HG02884 (cell line): ENCODE measurements around the gene UBE2S.
"Not testable (repeated sequence)": the region's sequence is repeated elsewhere in the genome, so short reads cannot be mapped to it uniquely, and the experiment has no call there.

Experiments
- ATAC-seq: cut with Tn5 transposase; IDR thresholded peaks from one replicate; pipeline ENCODE4 v1.9.1; 2021; ENCODE audit warnings: mild to moderate bottlenecking, moderate library complexity; ENCODE audit not compliant: unreplicated experiment

UBE2S gene

DNA sequence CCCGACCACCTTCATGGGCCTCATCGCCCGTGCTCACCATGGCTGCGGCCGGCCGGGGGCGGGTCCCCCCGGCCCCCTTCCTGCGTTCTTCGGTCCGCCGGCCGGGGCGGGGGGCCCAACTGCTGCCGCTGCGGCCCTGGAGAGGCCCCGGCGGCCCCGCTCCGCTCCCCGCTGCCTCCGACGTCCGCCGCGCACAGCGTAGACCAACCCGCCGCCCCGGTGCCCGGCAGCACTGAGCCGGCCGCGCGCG lies at the start of gene UBE2S:
TSS of gene UBE2S (minus strand) at position 239 of the 250 bp plus-strand sequence. CDS start at position 40, 199 bp downstream.
- not testable (repeated sequence) for ATAC-seq

DNA sequence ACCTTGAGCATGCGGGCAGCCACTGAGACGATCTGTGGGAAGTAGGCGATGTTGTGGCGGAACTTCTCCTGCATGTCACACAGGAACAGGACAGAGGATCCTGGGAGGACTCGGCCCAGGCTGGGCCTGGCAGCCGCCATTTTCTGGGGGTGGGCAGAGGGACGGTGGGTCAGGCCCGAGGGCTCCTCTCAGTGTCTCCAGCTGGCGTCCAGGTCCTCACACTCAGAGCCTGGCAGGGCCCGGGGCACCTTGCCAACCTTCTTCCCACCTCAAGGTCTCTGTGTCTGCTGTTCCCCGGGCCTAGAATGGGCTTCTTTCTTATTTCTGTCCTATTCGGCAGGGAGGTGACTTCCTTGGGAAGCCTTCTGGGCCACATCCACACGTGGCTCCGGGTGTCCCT lies 48.8 kb upstream of the UBE2S start:
- no peak for ATAC-seq

DNA sequence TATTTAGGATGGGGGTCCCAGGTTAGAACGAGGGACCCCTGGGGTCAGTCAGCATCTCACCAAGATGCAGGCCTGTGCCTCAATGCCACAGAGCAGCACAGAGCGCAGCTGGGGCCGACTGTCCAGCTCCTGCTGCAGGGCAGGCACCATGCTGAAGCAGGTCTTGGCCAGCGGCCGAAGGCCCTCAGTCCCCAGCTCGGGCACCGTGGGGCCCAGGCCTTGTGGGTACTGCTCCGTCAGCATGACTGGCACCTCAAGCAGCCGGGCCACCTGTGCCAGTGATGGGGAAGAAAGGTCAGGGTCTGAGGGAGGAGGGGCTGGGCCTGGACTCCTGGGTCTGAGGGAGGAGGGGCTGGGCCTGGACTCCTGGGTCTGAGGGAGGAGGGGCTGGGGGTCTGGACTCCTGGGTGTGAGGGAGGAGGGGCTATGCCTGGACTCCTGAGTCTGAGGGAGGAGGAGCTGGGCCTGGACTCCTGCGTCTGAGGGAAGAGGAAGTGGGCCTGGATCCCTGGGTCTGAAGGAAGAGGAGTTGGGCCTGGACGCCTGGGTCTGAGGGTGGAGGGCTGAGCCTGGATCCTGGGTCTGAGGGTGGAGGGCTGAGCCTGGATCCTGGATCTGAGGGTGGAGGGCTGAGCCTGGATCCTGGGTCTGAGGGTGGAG lies 48.1 kb upstream of the UBE2S start:
- no peak for ATAC-seq

DNA sequence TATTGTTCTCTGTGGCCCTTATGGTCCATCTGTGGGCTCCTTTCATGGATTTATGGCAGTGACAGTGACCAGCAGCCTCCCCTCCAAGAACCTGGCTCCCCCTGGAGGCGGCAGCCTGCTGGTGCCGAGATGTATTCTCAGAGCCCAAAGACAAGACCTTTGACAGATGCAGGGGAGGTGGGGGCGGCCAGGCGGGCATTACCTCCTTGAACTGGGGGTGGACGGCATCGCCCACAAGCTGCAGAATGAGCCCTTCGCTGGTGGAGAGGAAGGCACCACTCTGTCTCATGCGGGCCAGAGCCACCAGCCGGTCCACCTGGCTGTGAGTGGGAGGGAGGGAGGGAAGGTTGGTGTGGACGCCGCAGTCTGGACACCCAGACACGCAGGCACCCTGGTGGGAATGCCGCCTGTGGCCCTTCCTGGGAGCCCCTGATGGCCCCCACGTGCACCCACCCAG lies 47.2 kb upstream of the UBE2S start:
- no peak for ATAC-seq

DNA sequence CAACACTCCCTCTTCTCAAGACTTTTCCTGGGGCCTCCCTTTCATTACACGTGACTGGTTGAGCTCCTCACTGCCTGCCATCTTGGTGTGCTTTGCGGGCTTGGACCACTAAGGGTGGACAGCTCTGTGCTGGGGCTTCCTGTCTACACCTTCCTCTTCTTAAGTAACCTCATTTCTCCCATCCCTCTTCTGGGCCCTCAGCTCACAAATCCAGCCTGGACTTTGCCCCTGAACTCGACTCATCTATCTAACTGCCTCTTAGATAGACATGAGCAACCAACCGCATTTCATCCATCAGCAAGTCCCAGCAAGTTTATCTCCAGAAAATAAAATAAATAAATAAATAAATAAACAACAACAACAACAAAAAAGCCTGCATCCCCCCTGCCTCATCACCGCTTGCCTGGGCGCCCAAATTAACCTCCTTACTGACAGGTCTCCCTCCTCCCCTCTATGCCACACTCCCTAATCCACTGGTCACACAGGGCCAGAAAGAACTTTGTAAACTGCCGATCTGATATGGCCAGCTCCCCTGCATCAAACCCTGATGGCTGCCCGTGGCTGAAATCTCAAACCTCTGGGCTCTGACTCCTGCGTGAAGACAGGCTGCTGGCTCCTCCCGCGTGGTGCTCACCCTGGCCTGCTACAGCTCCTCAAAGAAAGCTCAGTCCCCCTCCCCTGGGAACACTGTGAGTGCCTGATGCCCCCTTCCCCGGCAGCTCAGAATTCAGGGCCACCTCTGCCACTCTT lies 46.1 kb upstream of the UBE2S start:
- ATAC-seq, result no peak

DNA sequence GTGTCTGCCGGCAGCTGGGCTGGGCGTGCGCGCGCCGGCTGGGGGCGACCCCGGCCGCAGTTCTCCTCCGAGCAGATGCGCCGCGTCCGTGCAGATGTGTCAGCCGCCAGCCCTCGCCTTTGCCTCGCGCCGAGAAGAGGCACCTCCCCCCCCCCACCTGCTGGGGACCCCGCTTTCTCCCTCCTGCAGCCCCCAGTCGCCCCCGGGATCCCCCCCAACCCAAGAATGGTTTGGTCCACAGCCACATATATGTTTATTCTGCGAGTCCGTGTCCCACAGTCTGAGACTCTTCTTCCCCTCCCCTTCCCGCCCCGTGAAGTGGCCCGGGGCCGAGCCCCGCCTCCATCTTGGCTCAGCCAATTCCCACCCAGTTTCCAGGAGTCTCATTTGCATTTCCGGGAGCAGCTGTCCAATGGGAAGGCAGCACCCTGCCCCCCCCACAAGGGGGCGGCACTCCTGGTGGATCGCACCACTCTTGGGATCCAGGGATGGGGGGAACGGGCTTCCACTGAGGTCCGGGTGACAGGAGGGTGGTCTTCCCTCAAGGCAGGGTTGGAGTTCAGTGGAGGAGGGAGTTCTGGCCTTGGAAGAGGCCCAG lies 45.3 kb upstream of the UBE2S start:
- ATAC-seq, result no peak

DNA sequence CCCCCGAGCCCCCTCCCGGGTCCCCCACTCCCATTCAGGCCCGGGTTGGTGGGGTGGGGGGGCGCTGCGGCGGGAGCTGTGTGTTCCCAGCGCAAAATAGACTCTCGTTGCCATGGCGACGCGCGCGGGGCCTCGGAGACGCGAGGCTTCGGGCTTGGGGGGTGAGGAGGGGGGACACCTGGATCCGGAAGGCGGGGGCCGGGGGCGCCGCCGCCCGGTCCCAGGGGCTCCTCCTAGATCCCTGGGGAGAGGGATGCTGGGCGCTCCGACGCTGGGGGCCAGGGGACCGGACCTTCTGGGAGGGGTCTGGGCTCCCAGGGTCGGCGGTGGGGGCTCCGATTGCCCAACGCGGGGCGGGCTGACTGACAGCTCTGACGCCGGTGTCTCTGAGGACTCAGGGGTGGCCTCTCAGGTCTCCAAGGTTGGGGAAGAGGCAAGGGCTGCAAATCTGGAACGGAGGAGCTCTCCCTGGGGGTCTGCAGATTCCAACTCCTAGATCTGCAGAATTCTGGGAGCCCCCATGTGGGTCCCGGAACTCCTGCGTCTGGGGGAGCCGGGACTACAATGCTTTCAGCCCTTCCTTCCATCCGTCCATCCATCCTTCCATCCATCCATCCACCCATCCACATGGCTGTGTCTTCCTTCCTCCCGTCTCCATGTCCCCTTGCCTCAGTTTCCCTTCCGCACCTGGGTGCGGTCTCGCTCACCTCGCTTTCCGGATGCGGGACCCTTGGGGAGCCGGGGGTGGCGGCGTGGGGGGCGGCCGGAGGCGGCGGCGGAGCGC lies 44.6 kb upstream of the UBE2S start:
- no peak for ATAC-seq

DNA sequence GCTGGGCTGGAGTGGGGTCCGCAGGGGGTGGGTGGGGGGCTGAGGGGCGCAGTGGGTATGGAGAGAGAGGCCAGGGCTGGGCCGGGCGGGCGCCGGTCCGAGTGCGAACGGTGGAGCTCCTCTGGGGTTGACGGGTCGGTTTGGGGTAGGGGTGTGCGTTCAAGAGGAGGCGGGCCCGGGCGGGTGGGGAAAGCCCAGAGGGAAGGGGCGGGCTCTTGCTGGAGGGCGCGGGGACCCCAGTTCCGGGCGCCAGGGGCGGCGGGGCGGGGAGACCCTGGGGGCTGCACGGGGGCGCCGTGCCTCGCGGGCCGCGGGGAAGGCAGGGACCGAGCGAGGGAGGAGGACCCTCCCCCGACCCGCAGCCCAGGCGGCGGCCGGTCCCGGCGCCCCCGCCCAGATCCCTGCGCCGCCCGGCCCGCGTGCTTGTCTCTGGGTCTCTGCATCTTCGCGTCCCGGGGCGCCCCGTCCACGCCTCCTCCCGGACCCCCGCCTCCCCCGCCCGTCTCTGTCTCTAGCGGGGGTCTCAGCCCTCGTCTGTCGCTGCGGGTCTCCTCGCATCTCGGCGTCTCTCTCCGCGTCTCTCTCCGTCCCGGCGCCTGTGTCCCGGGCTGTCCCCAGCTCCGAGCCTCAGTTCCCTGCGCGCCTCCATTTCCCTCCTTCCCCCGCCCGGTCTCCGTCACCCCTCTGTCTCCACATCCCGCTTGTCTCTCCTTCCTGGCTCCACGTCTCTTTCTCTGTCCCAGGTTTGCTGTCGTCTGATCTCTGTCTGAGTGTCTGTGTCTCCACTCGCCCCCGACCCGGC lies 43.8 kb upstream of the UBE2S start:
- ATAC-seq, result no peak

DNA sequence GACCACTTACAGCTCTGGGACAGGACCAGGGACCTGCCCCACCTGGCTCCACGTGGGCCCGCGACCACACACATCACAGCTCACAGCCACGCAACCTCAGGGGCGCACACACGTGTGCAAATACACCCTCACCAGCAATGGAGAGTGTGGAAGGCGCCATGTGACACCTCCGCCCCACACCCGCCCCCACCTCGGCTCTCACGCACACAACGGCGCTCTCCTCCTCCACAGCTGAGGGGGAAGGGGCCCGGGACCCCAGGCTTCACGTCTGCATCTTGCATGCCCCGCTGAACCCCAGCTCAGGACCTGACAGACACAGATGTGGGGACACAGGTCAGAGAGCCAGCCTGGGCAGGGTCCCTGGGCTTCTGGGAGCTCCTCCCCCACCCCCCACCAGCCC lies 41.9 kb upstream of the UBE2S start:
- ATAC-seq, result no peak

DNA sequence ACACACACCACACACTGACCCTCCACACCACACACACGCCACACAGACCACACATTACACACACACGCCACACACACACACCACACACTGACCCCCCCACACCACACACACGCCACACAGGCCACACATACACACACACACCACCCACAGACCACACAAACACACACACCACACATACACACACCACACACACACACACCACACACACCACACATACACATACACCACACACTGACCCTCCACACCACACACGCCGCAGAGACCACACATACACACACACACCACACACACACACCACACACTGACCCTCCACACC lies 40.5 kb upstream of the UBE2S start:
- not testable (repeated sequence) for ATAC-seq

DNA sequence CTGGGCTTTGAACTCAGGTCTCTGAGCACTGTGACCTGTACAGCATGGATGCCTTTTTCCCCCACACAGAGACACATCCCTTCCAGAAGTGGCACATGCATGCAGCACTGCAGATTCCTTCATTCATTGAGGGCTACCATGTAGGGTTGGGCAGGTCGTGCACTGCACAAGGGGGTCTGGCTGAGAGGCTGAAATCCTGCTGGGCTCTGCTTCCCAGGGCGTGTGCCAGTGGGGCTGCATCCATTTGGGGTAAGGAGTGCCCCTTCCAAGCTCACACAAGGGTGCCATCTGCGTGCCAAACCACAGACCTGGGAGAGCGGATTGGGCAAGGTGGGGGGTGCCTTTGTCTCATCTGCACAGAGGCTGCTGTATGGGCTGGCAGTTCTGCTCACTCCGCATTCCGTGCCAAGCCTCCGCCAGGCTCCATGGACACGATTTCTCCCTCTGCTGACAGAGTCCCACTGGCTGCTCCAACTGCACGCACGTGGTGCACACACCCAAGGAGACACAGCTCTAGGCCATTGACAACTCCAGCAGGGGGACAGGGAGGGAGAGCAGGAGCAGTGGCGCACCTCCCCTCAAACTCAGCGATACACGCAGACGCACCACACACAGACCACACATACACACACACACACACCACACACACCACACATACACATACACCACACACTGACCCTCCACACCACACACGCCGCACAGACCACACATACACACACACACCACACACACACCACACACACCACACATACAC lies 40.0 kb upstream of the UBE2S start:
- ATAC-seq, result no peak

DNA sequence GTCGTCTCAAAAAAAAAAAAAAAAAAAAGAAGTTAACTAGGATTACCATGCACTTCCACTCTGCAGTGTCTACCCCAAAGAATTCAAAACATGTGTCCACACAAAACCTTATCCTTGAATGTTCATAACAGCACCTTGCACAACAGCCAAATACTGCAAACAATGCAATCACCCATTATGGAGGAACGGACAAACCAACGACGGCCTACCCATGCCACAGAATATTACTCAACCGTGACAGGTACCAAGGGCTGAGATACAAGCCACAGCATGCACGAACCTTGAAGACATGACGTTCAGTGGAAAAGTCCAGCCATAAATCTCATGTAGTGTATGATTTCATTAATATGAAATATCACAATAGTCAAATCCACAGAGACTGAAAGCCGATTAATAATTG lies 38.5 kb upstream of the UBE2S start:
- no peak for ATAC-seq

DNA sequence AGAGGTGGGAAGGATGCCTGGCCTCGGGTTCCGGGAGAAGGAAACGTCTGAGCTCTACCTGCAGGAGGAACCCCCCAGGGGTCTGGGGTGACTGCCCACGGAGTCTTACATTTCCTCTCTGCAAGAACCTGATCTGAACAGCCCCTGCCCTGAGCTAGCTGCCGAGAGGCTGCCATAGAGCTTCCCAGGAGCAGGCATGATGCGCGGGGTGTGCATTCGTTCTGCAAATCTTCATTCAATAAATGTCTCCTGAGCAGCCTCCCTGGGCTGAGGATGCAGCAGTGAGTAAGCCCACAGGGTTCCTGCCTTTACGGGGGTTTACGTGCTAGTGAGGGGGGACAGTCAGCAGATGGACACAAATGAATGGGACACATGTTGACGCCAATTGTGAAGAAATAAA lies 37.1 kb upstream of the UBE2S start:
- ATAC-seq, result no peak

DNA sequence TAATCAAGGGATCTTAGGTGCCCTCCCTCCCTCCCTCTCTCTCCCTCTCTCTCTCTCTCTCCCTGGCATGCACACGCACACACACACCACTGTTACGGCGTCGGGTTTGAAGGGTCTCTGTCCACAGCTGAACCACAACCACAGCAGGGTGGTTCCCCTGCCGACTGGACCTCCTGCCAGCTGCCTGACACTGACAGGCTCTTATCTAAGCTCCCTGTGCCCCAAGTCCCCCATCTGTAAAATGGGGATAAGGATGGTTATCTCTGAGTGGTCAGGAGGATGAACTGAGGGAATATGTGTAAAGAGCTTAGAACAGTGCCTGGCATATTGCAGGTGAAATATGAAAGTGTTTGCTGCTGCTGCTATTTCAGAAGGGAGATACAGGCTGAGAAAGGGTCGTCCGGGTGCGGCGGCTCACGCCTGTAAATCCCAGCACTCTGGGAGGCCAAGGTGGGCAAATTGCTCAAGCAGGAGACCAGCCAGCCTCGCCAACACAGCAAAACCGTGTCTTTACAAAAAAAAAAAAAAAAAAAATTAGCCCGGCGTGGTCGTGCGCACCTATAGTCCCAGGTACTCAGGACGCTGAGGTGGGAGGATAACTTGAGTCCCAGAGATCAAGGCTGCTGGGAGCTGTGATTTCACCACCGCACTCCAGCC lies 36.4 kb upstream of the UBE2S start:
- ATAC-seq, result no peak

DNA sequence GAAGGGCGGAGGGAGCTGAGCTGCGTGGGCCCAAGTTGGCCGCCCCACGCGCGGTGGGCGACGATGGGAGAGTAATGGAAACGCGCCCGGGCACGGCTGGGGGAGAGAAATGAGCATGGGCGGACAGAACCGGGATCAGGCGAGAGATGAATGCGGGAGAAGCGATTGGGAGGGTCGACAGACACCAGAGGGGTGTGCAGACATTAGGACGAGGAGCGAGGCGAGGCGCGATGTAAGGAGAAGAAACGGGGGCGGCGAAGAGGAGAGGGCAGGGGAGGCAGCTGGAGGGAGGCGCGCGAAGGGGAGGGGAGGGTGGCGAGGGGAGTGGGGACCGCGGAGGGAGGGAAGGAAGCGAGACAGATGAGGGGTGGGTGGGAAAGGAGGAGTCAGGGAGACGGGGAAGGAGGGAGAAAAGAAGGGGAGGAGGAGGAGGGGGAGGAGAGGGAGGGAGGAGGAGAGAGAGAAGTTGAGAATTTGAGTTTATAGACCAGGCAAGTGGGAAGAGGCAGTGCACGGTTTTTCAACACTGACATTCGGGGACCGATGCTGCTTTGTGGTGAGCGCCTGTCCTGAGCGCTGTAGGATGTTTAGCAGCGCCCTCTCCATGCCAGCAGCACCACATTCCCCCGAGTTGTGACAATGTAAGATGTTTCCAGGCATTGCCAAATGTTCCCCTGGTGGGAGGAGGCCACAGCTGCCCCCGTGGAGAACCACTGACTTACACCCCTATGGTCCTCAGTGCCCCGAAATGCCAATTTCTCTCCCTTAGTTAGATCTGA lies 35.6 kb upstream of the UBE2S start, which contains the start of gene SHISA7:
TSS of gene SHISA7 (minus strand) at position 256 of the 779 bp plus-strand sequence. CDS start 437 bp downstream, outside the sequence.
- no peak for ATAC-seq

DNA sequence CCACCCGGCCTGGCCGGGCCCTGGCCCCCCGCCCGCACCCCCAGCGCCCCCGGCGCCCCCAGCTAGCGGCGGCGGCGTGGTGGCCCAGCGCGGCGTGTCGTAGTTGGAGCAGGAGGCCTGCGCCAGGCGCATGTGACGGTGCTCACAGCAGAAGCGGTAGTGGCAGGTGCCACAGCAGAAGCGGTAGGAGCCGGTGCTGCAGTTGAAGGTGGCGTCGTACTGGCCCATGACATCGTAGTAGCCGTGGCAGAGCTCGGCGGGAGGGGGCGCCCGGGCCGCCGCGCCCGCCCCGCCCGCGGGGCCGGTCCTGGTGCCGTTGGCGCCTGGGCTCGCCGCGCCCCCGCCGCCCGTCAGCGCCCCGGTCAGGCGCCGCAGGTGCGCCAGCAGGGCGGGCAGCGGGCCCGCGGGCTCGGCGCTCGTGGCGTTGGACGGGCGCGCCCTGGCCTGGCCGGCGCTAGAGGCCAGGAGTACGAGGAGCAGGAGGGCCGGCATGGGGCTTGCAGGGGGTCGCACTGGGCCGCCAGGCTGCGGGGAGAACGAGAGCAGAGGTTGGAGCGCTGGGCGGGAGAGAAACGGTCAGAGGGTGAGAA lies 34.9 kb upstream of the UBE2S start:
- no peak for ATAC-seq

DNA sequence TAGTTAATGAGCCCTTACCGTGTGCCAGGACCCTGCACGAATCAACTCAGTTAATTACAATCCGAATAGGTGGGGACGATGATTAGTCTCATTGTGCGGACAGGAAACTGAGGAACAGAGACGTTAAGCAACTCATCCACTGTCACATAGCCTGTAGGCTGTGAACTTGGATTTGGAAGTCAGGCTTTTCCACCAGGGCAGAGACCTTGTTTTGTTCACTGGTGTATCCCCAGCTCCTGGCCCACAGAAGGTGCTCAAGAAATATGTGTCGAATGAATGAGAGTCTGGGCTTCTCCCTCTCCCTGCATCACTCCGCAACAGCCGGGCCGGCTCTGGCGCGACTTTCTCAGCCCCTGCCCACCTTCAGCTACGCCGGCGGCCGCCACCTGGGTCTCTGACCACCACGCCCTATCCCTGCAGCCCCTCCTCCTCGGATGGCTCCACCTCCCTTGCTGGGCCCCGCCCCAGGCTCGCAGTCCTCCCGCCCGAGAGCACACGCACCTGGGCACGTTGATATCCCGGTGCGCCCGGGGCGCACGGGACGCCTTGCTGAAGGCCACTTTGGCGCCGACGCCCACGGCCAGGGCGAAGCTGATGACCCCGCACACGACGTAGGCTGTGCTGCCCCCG lies 34.2 kb upstream of the UBE2S start:
- no peak for ATAC-seq

DNA sequence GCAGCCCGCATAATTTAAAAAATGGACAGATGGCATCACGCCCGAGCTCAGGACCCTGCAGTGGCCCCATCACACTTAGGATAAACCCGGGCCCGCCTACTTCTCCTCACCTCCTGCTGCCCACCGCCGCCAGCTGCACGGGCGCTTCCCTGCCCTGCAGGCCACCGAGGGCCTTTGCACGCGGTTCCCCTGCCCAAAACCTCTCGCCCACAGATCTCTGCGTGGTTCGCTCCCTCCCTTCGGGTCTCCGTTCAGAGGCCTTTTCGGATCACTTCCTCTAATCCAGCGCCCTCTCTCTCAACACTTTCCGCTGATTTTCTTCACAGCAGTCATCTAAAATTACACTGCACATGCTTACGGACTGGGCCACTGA lies 33.7 kb upstream of the UBE2S start:
- no peak for ATAC-seq
